NCI-H1417 (cell line): Measurements from ENCODE around the gene ALCAM.

ENCODE experiments used
- DNase-seq, 3 experiments: peaks; one replicate each; lab custom pipeline; 2025; lab: John Stamatoyannopoulos, UW

Gene ALCAM

GRCh38 chr3:105490045-105490444 is 123.3 kb downstream of the ALCAM start:
- DNase-seq: no peak

GRCh38 chr3:105493305-105493892 is 126.7 kb downstream of the ALCAM start:
- no peak for DNase-seq

GRCh38 chr3:105495021-105495420 is 128.3 kb downstream of the ALCAM start:
- DNase-seq: no peak

DNA sequence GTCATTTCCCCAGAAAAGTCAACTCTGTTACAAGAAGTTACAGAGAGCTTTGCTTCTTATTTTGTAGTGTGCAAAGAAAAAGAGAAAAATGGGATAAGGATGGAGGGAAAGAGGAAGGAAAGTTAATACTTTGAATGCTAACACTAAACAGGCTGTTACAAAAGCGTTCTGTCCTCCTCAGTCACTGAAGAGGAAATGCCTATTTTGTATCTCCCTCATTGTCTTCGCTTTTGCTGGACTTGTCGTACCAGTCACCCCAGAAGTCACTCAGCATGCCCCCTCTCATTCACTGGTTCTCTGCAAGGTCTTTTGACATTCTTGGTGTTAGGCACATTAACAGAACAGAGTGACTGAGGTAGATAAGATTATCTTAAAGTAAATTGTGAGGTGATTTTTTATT is 129.6 kb downstream of the ALCAM start:
- DNase-seq: no peak

DNA sequence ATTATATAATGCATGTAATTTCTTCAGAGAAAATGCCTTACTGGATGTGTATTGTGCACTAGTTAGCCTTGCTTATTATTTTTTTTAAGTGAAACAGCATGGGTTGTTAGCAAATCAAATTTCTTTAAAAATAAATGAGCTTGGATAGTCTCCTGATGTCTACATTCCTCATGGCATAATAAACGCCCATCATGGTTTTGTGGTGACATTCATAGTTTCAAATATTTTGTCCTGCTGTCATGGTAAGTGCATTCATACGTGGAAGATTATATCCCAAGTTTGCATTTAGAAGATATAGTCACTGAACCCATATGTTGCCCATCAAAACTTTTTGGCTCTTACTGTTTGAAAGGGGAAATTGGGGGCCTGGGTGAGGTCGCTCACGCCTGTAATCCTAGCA is 130.7 kb downstream of the ALCAM start:
- no peak for DNase-seq

GRCh38 chr3:105499961-105500360 is 133.3 kb downstream of the ALCAM start:
- DNase-seq: peak in 2 of 3 experiments; percentile 27 to 67

DNA sequence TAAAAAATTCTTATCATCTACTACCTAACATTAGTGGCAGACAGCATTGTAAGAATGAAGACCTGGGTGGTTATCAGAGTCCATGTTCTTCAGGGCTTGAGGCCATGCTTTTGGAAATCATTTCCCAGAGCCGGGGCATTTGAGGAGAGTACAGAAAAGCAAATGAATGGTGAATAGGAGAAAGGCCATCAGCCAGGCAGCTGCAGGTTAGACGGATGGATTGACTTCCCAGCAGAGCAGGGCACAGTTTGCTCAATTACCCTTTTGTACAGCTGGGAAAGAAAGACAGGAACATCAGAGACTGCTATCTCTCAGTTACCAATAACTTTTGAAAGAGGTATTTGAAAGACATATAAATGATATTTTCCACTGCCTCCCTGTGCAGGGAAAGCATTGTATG is 135.6 kb downstream of the ALCAM start:
- no peak for DNase-seq

- peak in 1 of 3 experiments; percentile 27 for DNase-seq
Observed at GRCh38 chr3:105503191-105503593, 136.5 kb downstream of the ALCAM start.

DNA sequence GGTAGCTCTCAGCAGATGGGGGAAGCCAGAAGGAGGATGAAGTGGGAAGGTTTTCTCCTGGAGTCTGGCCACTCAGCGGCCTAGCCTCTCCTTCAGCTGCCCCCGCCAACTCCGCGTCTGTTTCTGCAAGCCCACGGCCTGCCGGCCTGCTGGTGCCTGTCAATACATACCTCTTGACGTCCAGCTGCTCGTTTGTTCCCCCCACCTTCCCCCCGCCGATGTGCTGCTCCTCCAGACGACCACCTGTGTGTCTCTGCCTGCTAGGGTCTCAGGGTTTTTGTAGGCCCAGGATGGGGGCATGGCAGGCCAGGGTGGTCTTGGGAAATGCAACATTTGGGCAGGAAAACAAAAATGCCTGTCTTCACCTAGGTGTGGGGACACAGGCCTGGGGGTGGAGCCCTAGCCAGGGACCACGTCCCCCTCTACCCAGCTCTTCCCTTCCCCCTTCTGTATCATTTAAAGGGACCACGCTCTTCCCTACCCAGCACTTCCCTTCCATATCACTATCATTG is 137.8 kb downstream of the ALCAM start:
- DNase-seq: no peak

DNA sequence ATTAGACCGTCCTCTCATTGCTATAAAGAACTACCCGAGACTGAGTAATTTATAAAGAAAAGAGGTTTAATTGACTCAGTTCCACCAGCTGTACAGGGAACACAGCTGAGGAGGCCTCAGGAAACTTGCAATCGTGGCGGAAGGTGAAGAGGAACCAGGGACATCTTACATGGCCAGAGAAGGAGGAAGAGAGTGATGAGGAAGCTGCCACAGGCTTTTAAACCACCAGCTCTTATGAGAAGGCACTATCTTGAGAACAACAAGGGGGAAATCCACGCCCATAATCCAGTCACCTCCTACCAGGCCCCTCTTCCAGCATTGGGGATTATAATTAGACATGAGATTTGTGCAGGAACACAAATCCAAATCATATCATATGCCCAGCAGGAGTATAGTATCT is 138.5 kb downstream of the ALCAM start:
- DNase-seq: no peak

- DNase-seq: no peak
Observed at GRCh38 chr3:105511031-105511430, 144.3 kb downstream of the ALCAM start.

DNA sequence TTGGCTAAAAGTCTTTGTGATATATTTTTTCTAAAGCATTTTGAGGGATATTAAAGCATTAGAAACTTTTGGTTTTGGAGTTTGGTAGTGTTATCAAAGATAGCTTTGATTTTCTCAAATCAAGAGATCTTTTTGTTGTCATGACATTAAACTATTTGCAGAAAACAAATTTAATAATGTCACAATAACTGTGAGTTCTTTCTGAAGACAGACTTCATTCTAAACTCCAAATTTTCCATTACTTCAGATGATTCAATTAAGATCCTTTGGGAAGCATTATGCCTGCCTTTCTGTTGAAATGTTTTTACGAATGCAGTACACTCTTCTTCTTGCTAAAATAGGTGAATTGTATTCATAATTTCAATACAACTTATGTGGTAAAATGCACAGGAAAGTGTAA is 145.4 kb downstream of the ALCAM start:
- no peak for DNase-seq

- DNase-seq: no peak
Observed at GRCh38 chr3:105513042-105513441, 146.3 kb downstream of the ALCAM start.

DNA sequence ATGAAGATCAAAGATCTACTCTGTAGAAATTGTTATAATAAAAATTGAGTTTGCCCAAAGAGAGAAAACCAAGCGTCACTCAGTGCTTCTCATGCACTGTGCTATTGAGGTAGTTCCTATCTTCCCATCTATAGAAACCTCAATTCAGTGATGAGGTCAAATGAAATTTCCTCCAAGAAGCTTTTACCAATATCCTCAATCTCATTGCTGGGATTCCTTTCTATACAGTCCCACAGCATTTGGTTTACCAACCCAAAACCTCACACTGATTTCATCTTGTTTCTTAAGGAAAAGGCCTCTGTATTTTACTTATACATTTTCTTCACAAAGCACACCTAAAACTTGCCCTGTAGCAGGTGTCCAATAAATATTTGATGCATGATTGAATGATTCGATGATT is 147.2 kb downstream of the ALCAM start:
- no peak for DNase-seq

DNA sequence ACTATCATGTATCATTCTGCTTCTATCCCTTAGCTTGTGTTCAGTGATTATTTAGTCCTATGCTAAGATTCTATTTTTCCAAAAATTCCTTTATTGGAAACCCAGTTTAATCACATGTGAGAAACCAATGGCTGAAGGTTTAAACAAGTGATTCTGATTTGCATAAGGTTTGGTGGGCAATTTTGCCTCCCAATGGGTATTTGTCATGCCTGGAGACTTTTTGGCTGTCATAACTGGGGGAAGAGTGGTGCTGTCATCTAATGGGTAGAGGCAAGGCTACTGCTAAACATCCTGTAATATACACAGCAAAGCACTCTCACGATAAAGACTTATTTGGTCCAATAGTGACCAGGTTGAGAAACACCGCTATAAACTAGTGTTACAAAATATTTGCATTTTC is 148.7 kb downstream of the ALCAM start:
- no peak for DNase-seq

DNA sequence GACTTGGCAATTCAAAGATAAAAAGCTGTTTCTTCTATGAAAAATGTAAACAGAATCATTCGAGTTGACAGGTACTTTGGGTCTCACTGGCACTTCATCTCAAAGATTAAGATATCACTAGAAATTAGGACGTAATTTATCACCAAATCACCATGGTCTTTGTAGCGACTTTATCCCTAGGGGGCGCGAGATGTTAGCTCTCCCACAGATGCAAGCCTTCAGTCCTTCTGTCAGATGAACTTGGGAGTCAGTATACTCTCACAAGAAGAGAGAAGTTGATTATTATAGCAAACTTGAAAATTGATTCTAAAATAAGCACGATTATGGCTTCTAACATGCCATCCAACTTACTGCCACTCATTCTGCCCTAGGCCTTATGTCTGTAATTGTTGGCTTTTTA is 150.3 kb downstream of the ALCAM start:
- peak in 1 of 3 experiments; percentile 16 for DNase-seq

GRCh38 chr3:105518203-105518602 is 151.5 kb downstream of the ALCAM start:
- peak in 1 of 3 experiments; percentile 24 for DNase-seq

DNA sequence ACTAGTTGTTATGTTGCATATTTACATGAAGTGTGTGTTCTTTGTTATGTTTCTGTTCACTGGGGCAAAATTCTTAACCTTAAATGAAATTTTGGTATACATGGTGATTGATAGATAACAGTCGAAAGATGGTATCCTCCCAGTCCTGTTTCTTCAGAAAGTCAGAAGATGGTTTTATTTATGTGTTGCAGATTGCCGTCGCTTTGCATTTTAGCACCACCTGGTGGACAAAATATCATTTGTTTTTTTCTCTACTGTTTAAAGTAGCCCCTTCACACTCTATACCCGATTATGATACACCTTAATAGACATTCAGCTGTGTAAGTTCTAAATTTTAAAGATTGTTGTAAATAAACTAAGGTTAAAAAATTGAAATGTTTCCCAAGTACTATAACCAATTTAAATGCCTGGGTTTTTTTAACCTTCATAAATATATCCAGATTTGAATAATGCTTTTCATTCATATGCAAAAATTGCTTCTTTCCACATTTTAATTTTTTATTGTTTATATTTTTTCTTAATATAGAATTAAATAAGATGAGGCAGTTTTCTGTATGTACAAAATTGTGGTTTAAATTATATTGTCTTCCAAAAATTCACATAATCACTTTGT is 152.2 kb downstream of the ALCAM start:
- peak; percentile 49 to 82 (median 81) for DNase-seq

DNA sequence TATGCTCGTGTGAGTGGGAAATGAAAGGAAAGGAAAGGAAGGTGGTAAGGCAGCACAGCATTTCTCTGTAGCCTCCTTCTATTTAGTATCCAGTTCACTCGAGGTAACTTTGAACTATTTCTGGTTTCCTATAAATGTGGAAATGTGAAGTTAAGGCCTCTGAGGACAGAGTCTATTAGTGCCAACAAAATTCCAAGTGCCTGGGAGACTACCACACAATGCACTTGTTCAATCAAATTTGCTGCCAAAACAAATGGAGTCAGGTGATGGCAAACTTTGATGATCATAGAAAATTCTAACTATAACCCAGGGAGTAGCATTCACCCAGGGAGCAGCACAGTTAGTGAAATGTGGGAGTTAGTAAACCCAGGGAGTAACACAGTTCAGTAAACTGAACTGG is 155.1 kb downstream of the ALCAM start:
- DNase-seq: no peak

- no peak for DNase-seq
Observed at GRCh38 chr3:105523501-105523900, 156.8 kb downstream of the ALCAM start.

DNA sequence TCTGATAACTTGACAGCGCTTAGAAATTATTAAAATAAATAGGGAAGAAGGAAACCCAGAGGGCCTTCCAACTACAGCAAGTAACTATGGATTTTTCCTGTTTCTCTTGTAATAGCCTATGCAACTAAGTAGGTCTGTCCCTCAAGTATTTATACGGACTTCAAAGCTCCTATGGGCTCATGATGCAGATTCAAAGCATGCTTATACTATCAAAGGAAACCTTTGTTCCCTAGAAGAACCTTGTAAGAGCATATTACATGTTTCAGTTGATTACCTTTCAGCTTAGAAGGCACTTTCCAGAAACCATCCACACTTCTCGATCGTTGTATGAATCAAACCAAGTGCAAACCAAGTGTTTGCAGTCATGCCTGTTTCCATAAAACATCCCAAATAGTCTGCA is 158.8 kb downstream of the ALCAM start:
- DNase-seq: peak in 1 of 3 experiments; percentile 37

GRCh38 chr3:105526360-105527111 is 159.8 kb downstream of the ALCAM start:
- peak; percentile 24 to 81 (median 35) for DNase-seq

- DNase-seq: peak; percentile 68 to 94 (median 81)
Observed at GRCh38 chr3:105527535-105527934, 160.8 kb downstream of the ALCAM start.
